ENCODE measurements around the gene TMEM184B.

TMEM184B gene

DNA sequence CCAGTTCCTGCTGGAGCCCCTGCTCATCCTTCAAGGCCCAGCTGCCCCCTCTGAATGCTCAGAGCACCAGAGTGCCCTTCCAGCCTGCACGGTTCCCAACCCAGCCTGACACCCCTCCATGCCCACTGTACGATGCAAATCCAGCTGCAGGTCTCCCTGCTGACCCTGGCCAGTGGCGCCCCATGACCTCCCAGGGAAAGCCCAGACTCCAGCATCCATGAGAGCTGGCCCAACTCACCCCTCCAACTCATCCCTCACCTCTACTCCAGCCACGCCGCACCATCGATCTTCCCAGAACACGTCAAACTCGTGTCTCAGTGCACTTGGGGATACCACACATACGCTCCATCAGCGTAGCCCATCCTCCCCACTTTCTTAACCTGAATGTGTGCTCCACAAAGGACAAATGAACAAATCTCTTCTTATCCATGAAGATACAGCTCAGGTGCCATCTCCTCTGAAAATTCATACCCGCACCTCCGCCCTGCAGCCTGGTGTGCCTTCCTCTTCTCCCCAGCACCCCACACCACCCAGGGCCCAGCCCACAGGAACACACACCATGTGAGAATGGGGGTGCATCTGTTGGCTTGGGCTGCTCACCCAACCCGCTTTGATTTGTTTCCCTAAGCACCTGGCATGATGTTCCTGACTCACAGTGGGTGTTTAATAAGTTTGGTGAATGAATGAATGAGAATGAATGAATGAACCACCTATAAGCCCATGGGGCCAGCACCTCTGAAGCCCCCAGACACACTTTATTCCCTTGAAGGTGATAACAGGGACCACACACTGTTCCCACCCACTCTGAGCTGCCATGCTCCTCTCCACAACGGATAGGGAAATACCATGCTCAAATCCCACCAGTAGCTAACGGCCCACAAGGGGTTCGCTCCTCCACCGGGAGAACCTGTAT, 97.3 kb downstream of the TMEM184B start:
- Histone ChIP-seq H3K9me3 (ENCODE audit: control insufficient read depth in 1 of 2, low read length in 2 of 2) (no peaks in the 10 kb centered on the region), H3K27ac (ENCODE audit: low read depth, low read length) (no peak overlapping the region), H3K4me3 (ENCODE audit: low read depth in 1 of 2, low read length in 2 of 2) (no peak overlapping the region), H3K4me1 (ENCODE audit: control insufficient read depth in 1 of 2, insufficient read depth in 2 of 2, low read length in 2 of 2) (peaks cover 35 to 44% of the 10 kb centered on the region in 2 donors), H3K36me3 (ENCODE audit: control insufficient read depth in 1 of 2, insufficient read depth in 2 of 2, low read length in 2 of 2) (no peaks in the 10 kb centered on the region), H3K9ac (ENCODE audit: low read depth in 1 of 2, low read length in 2 of 2) (no peak overlapping the region), H3K27me3 (ENCODE audit: control insufficient read depth in 1 of 2, insufficient read depth in 2 of 2, low read length in 2 of 2) (no peaks in the 10 kb centered on the region)

DNA sequence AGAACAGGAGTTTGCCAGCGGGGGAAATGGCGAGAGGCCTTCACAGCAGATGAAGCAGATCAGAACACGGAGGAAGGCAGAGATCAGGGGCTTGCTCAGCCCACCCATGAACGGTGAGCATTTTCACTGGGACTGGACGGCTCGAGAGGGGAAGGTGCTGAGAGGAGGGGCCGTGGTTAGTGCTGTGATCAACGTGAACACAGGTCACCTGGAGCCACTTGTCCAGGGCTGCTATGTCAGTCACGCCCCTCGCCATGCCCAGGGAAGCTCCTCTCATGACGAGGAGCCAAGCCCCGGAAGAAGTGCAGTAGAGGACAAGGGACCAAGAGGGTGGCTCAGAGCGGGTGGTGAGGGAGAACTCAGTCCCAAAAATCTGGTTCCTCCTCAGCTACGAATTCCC, 98.2 kb downstream of the TMEM184B start:
- no peak overlapping the region for H3K9ac ChIP-seq (ENCODE audit: low read depth in 1 of 2, low read length in 2 of 2)
- no peaks in the 10 kb centered on the region for H3K27me3 ChIP-seq (ENCODE audit: control insufficient read depth in 1 of 2, insufficient read depth in 2 of 2, low read length in 2 of 2)
- no peaks in the 10 kb centered on the region for H3K36me3 ChIP-seq (ENCODE audit: control insufficient read depth in 1 of 2, insufficient read depth in 2 of 2, low read length in 2 of 2)
- peaks cover 30 to 35% of the 10 kb centered on the region in 2 donors for H3K4me1 ChIP-seq (ENCODE audit: control insufficient read depth in 1 of 2, insufficient read depth in 2 of 2, low read length in 2 of 2)
- no peak overlapping the region for H3K27ac ChIP-seq (ENCODE audit: low read depth, low read length)
- no peaks in the 10 kb centered on the region for H3K9me3 ChIP-seq (ENCODE audit: control insufficient read depth in 1 of 2, low read length in 2 of 2)
- no peak overlapping the region for H3K4me3 ChIP-seq (ENCODE audit: low read depth in 1 of 2, low read length in 2 of 2)

DNA sequence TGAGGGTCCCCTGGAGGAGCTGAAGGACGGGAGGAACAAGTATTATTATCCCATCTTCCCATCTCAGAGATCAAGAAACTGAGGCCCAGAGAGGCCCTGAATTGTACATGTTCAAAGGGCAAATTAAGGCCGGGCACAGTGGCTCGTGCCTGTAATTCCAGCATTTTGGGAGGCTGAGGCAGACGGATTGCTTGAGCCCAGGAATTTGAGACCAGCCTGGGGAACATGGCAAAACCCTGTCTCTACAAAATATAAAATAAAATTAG, 99.2 kb downstream of the TMEM184B start:
- Histone ChIP-seq H3K9ac (ENCODE audit: low read depth in 1 of 2, low read length in 2 of 2) (no peak overlapping the region), H3K27me3 (ENCODE audit: control insufficient read depth in 1 of 2, insufficient read depth in 2 of 2, low read length in 2 of 2) (no peaks in the 10 kb centered on the region), H3K27ac (ENCODE audit: low read depth, low read length) (no peak overlapping the region), H3K4me3 (ENCODE audit: low read depth in 1 of 2, low read length in 2 of 2) (no peak overlapping the region), H3K36me3 (ENCODE audit: control insufficient read depth in 1 of 2, insufficient read depth in 2 of 2, low read length in 2 of 2) (peaks cover 0 to 5% of the 10 kb centered on the region in 2 donors), H3K9me3 (ENCODE audit: control insufficient read depth in 1 of 2, low read length in 2 of 2) (no peaks in the 10 kb centered on the region), H3K4me1 (ENCODE audit: control insufficient read depth in 1 of 2, insufficient read depth in 2 of 2, low read length in 2 of 2) (peaks cover 30 to 35% of the 10 kb centered on the region in 2 donors)

DNA sequence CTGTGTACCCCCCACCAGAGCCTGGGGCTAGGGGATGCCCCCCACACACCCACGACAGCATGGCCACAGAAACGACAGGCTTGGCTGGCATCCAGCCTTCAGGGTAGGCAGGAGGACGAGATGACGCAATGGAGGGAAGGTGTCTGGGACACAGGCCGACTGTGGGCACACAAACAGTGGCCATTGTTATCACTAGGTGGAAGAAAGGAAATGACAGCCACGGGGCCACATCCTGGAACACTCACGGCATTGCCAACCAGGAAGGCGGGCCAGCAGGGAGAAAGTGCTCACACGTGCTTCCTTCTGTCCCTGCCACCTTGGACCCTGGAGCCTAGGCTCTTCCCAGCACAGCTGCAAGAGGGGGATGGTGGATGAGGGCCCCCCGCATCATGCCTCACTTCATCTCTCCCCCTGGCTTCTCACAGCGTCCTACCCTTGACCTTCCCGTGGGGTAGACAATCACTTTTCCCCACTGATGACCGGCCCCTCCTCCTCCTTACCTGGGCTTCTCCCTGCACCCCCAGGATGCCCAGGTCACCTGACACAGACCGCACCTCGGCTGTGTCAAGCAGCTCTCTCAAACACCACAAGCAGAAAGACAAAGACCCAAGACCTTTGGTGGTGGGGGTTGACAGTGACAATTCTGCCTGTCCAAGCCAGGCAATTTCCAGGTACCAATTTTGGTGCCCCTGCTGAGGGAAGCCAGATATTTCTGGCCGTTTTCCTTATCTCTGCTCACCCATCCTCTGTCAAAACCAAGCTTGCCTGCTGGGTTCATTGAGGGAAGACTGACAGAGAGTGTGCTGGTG, 99.8 kb downstream of the TMEM184B start:
- Histone ChIP-seq H3K9me3 (ENCODE audit: control insufficient read depth in 1 of 2, low read length in 2 of 2) (no peaks in the 10 kb centered on the region), H3K4me3 (ENCODE audit: low read depth in 1 of 2, low read length in 2 of 2) (no peak overlapping the region), H3K9ac (ENCODE audit: low read depth in 1 of 2, low read length in 2 of 2) (no peak overlapping the region), H3K36me3 (ENCODE audit: control insufficient read depth in 1 of 2, insufficient read depth in 2 of 2, low read length in 2 of 2) (peaks cover 0 to 10% of the 10 kb centered on the region in 2 donors), H3K27ac (ENCODE audit: low read depth, low read length) (no peak overlapping the region), H3K27me3 (ENCODE audit: control insufficient read depth in 1 of 2, insufficient read depth in 2 of 2, low read length in 2 of 2) (no peaks in the 10 kb centered on the region), H3K4me1 (ENCODE audit: control insufficient read depth in 1 of 2, insufficient read depth in 2 of 2, low read length in 2 of 2) (peaks cover 27 to 32% of the 10 kb centered on the region in 2 donors)

DNA sequence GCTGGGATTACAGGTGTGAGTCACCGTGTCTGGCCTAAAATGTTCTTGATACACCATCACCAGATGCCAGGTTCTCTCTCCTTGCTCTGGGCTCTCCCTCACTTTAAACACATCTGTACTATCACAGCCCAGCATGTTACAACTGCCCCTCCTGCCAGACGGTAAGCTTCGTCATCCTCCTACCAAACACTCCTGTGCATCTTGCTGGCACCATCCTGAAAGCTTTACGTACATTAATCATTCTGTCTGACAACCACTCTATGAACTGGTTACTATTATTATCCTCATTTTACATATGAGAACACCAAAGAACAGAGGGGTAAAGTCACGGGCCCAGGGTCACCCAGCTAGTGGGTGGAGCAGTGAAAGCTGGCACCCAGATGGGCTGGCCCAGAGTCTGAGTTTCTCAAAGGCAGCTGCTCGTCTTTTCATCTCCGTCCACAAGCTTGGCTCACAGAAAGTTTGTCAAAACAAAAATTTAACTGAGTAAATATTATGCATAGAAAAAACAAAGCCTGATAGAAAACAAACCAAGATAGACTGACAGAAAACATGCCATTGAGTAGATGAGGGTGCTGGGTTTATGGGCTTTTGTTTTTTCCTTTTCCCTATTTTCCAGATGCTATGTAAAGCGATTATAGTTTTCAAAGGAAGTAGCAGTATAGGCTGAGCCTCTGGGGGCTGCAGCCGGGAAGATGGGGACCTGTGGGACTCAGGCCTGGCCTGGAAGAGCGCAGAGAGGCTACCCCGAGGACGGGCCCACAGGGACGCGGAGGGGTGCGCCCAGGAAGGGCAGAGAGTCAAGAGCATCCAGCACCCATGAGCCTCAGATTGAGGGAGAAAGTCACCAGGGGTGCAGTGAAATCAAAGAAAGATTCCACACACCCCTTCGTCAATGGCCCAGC, 100.6 kb downstream of the TMEM184B start:
- H3K4me3 ChIP-seq (ENCODE audit: low read depth in 1 of 2, low read length in 2 of 2): no peak overlapping the region
- no peak overlapping the region for H3K9ac ChIP-seq (ENCODE audit: low read depth in 1 of 2, low read length in 2 of 2)
- no peaks in the 10 kb centered on the region for H3K9me3 ChIP-seq (ENCODE audit: control insufficient read depth in 1 of 2, low read length in 2 of 2)
- H3K36me3 ChIP-seq (ENCODE audit: control insufficient read depth in 1 of 2, insufficient read depth in 2 of 2, low read length in 2 of 2): peaks cover 0 to 13% of the 10 kb centered on the region in 2 donors
- H3K27ac ChIP-seq (ENCODE audit: low read depth, low read length): no peak overlapping the region
- H3K27me3 ChIP-seq (ENCODE audit: control insufficient read depth in 1 of 2, insufficient read depth in 2 of 2, low read length in 2 of 2): no peaks in the 10 kb centered on the region
- peaks cover 22 to 26% of the 10 kb centered on the region in 2 donors for H3K4me1 ChIP-seq (ENCODE audit: control insufficient read depth in 1 of 2, insufficient read depth in 2 of 2, low read length in 2 of 2)

DNA sequence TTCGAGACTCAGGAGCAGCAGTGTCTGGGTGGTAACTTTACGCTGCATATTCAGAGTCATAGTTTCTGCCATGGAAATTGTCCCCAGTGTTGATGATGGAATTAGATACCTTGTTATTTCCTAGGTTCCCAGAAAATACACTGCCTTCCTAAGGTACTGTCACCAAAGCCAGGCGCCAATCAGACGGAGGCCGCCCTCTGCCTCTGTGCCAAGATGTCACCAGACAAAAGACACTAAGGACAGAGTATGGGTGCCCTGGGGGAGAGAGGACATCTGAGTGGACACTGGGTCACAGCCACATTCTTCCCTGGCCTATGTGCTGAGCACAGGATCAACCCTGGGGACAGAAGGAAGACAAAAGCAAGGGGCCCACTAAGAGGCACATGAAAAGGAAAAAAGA, 102.3 kb downstream of the TMEM184B start:
- Histone ChIP-seq H3K4me1 (ENCODE audit: control insufficient read depth in 1 of 2, insufficient read depth in 2 of 2, low read length in 2 of 2) (peaks cover 16% of the 10 kb centered on the region in 2 donors), H3K4me3 (ENCODE audit: low read depth in 1 of 2, low read length in 2 of 2) (no peak overlapping the region), H3K9me3 (ENCODE audit: control insufficient read depth in 1 of 2, low read length in 2 of 2) (no peaks in the 10 kb centered on the region), H3K27ac (ENCODE audit: low read depth, low read length) (no peak overlapping the region), H3K9ac (ENCODE audit: low read depth in 1 of 2, low read length in 2 of 2) (no peak overlapping the region), H3K36me3 (ENCODE audit: control insufficient read depth in 1 of 2, insufficient read depth in 2 of 2, low read length in 2 of 2) (peaks cover 0 to 16% of the 10 kb centered on the region in 2 donors), H3K27me3 (ENCODE audit: control insufficient read depth in 1 of 2, insufficient read depth in 2 of 2, low read length in 2 of 2) (no peaks in the 10 kb centered on the region)

Data from duodenal mucosa (tissue), 2 donors.